DMS114 treated with DMSO at 0.1 percent for 48 hours (cell line): Measurements from ENCODE around the gene HAVCR1.

ENCODE experiments used
- DNase-seq: peaks from one replicate; lab custom pipeline; 2025; ENCODE audit not compliant: unreplicated experiment; lab: John Stamatoyannopoulos, UW

HAVCR1 gene

GRCh38 chr5:157004893-157005551, 53.9 kb downstream of the HAVCR1 start:
- DNase-seq: no peak

- no peak for DNase-seq
Observed at GRCh38 chr5:156991714-156992113, 67.2 kb downstream of the HAVCR1 start.

GRCh38 chr5:156984064-156984463, 74.9 kb downstream of the HAVCR1 start:
- no peak for DNase-seq

GRCh38 chr5:156981481-156981880, 77.4 kb downstream of the HAVCR1 start:
- DNase-seq: no peak
